ENCODE data around the gene APOBEC3G. TPM values are rescaled to one million over a fixed set of nuclear protein-coding genes. Genes with fewer than 3 reads are reported as not detected.

Gene APOBEC3G
- total and polyA plus RNA-seq, 7 donors = 3.0 to 21.4 (median 11.1) TPM

GRCh38 chr22:39125622-39126021 lies 48.5 kb downstream of the APOBEC3G start:
- Histone ChIP-seq H3K9me3 (no peaks in the 10 kb centered on the region), H3K4me3 (no peak overlapping the region), H3K27me3 (no peaks in the 10 kb centered on the region), H3K36me3 (no peaks in the 10 kb centered on the region), H3K27ac (no peak overlapping the region), H3K4me1 (peaks cover 0 to 18% (median 11%) of the 10 kb centered on the region in 4 donors)
- intact Hi-C loops (cut with DNase I) = no loop called here
- TF ChIP-seq POLR2AphosphoS5 (IDR thresholded peaks at IDR 0.05) (no peak), POLR2A (IDR thresholded peaks at IDR 0.05) (no peak), EP300 (IDR thresholded peaks at IDR 0.05) (no peak), CTCF (IDR thresholded peaks at IDR 0.05) (no peak)
- WGBS, 2 donors = 88 to 91% methylated on average over 5 of the region's 5 CpGs
- no peak for DNase-seq

GRCh38 chr22:39128508-39128907 lies 51.4 kb downstream of the APOBEC3G start:
- no peaks in the 10 kb centered on the region for H3K27me3 ChIP-seq
- no peak overlapping the region for H3K4me3 ChIP-seq
- peaks cover 0 to 36% (median 26%) of the 10 kb centered on the region in 4 donors for H3K4me1 ChIP-seq
- intact Hi-C loops (cut with DNase I) = no loop called here
- TF ChIP-seq POLR2AphosphoS5 (IDR thresholded peaks at IDR 0.05) = no peak
- TF ChIP-seq CTCF (IDR thresholded peaks at IDR 0.05) = no peak
- TF ChIP-seq EP300 (IDR thresholded peaks at IDR 0.05) = no peak
- TF ChIP-seq POLR2A (IDR thresholded peaks at IDR 0.05) = no peak
- 75 to 89% methylated on average over 6 of the region's 6 CpGs for WGBS, 2 donors
- DNase-seq = peak; percentile 61
- H3K36me3 ChIP-seq = peaks cover 0 to 15% (median 9%) of the 10 kb centered on the region in 4 donors
- no peak overlapping the region for H3K27ac ChIP-seq
- H3K9me3 ChIP-seq = no peaks in the 10 kb centered on the region

- Histone ChIP-seq H3K4me3 (no peak overlapping the region), H3K36me3 (peaks cover 3 to 21% (median 14%) of the 10 kb centered on the region in 4 donors), H3K27ac (no peak overlapping the region), H3K4me1 (peaks cover 0 to 33% (median 23%) of the 10 kb centered on the region in 4 donors), H3K9me3 (no peaks in the 10 kb centered on the region), H3K27me3 (no peaks in the 10 kb centered on the region)
- DNase-seq = no peak
- intact Hi-C loops (cut with DNase I) = no loop called here
- 56 to 80% methylated on average over 4 of the region's 4 CpGs for WGBS, 2 donors
- TF ChIP-seq POLR2AphosphoS5 (IDR thresholded peaks at IDR 0.05) (no peak), CTCF (IDR thresholded peaks at IDR 0.05) (no peak), EP300 (IDR thresholded peaks at IDR 0.05) (no peak), POLR2A (IDR thresholded peaks at IDR 0.05) (no peak)
Observed at GRCh38 chr22:39129081-39129480, 52.0 kb downstream of the APOBEC3G start.

GRCh38 chr22:39129746-39130145 lies 52.7 kb downstream of the APOBEC3G start:
- TF ChIP-seq POLR2A (IDR thresholded peaks at IDR 0.05) (no peak), POLR2AphosphoS5 (IDR thresholded peaks at IDR 0.05) (peak in 1 of 4 donors; percentile 17)
- DNase-seq = peak; percentile 57
- peak overlapping the region in 1 of 4 donors; percentile 68 for H3K27ac ChIP-seq
- peaks cover 6 to 26% (median 16%) of the 10 kb centered on the region in 4 donors for H3K36me3 ChIP-seq
- 93 to 95% methylated on average over 9 of the region's 9 CpGs for WGBS, 2 donors
- H3K9me3 ChIP-seq = no peaks in the 10 kb centered on the region
- intact Hi-C loops (cut with DNase I) = loop anchor here (5.0 kb wide), 1 partner anchor 112 kb away; no protein-coding TSS in a partner anchor
- H3K4me1 ChIP-seq = peaks cover 0 to 35% (median 27%) of the 10 kb centered on the region in 4 donors
- H3K27me3 ChIP-seq = no peaks in the 10 kb centered on the region
- H3K4me3 ChIP-seq = no peak overlapping the region

- H3K9me3 ChIP-seq = no peaks in the 10 kb centered on the region
- H3K4me3 ChIP-seq = no peak overlapping the region
- DNase-seq = peak; percentile 45
- peaks cover 6 to 26% (median 16%) of the 10 kb centered on the region in 4 donors for H3K36me3 ChIP-seq
- intact Hi-C loops (cut with DNase I) = loop anchor here (5.0 kb wide), 1 partner anchor 113 kb away; no protein-coding TSS in a partner anchor
- TF ChIP-seq POLR2AphosphoS5 (IDR thresholded peaks at IDR 0.05) = no peak
- TF ChIP-seq EP300 (IDR thresholded peaks at IDR 0.05) = no peak
- TF ChIP-seq POLR2A (IDR thresholded peaks at IDR 0.05) = no peak
- no peak for TF ChIP-seq CTCF (IDR thresholded peaks at IDR 0.05)
- 92% methylated on average over 8 of the region's 8 CpGs for WGBS, 2 donors
- H3K27me3 ChIP-seq = no peaks in the 10 kb centered on the region
- peaks cover 0 to 40% (median 32%) of the 10 kb centered on the region in 4 donors for H3K4me1 ChIP-seq
- H3K27ac ChIP-seq = peak overlapping the region in 3 of 4 donors; percentile 52 to 68 (median 64)
Observed at GRCh38 chr22:39130152-39130704, 53.2 kb downstream of the APOBEC3G start.
